A204.1 (cell line): ENCODE measurements around the gene CLEC19A.

Source experiments
- FAIRE-seq: peaks from 2 replicates; lab custom pipeline; 2012; peaks lifted over from hg19 to GRCh38; lab: Jason Lieb, UNC

The CLEC19A gene

DNA sequence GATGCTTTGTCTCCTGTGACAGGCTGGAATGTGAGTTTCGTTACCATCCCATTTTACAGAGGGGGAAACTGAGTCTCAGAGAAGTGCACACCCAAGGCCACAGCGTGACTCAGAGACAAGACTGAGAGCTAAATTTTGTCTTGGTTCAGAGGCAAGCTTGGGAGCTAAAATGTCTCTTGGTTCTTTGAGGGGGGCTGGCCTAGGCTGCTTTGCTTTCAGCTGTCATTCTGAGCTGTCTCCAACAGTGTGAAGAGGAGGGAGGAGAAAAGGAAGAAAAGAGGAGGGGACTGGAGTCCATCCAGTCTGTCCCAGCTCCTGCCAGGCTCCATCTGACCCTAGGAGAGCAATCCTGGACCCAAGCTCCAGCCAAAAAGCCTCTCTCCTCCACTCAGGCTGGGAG lies at the start of gene CLEC19A:
CLEC19A (plus strand) TSS at position 301 of the 400 bp plus-strand sequence. CDS start 121 bp downstream, outside the sequence.
- no peak for FAIRE-seq

DNA sequence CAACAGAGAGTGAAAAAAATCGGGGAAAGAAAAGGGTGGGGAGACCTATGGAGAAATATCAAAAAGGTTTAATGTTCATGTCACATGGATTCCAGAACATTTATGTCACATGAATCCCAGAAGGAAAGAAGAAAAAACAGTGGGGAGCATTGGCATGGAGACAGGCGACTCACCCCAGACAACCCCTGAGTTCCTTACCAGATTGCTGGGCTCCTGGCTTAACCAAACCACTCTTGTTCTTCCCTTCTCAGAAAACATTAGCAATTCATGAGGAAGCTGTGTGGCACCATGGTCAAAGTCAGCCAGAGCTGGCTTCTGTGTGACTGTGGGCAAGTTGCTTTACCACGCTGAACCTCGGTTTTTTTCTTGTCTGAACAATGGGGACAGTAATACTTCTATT lies 49.6 kb upstream of the CLEC19A start:
- no peak for FAIRE-seq

DNA sequence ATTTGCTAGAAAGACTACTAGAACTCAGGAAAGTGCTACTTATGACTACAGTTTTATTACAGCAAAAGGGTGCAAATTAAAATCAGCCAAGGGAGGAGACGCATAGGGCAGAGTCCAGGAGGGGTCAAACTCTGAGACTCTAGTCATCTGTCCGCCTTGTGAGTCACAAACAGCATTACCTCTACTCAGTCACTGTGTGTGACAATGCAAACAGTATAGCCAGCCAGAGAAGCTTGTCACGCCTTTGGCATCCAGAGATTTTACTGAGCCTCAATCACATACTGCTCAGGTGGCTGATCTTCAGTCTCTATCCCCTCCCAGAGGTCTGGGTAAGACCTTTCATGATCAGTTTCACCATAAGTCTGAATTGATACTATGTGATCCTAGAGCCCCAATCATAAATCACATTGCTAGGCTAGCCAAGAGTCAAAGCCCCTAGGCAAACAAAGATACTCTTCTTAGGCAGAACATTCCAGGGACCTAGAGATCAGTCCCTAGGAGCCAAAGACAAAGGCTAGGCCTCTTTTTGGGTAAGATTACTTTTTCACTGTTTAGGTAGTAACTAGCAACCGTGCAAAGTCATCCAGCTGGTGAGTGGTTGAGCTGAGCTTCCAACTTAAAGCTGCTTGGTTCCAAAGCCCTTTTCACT lies 48.8 kb upstream of the CLEC19A start:
- no peak for FAIRE-seq

DNA sequence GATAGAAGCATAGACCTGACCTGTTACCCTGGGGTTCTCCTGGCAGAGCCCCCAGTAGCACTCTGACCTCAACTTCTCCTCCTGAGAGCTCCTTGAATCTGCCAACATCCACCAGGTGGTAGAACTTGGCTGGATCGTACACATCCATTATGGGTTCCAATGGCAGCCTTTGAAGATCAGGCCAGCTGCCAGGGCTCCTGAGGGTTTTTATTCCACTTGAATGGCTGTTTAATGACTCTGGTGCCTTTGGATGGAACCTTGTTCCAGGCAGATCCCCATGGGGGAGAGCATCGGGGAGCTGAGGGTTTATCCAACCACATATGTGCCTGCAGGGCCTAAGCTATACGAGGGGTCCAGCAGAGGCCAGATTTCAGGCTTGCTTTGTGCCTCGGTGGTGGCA lies 47.1 kb upstream of the CLEC19A start:
- no peak for FAIRE-seq

DNA sequence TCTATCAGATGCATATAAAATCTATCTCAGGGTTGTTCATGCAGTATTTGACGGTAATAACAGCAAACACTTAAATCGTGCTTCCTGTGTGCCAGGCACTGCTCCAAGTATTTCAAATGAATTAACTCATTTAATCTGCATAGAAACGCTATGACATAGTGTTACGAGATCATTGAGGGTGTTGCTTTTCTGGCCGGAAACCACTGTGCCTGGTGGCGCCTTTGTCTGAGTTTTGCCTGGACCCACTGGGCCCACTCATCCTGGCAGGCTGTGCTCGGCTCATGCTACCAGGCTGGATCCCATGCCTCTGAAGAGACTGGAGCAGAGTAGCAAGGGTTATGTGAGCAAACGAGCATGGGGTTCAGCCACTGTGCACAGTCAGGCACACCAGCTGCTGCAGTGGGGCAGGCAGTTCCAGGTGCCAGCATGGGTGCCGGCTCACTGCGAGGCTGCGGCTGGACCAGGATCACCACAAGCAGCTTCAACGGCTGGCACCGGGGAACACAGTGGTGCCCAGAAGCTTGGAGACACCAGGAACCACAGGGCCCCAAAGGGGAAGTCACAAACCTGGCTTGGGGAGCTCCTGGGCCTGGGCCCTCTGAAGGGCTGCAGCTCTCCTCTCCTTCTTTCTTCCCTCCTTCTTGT lies 45.9 kb upstream of the CLEC19A start:
- FAIRE-seq, result no peak

DNA sequence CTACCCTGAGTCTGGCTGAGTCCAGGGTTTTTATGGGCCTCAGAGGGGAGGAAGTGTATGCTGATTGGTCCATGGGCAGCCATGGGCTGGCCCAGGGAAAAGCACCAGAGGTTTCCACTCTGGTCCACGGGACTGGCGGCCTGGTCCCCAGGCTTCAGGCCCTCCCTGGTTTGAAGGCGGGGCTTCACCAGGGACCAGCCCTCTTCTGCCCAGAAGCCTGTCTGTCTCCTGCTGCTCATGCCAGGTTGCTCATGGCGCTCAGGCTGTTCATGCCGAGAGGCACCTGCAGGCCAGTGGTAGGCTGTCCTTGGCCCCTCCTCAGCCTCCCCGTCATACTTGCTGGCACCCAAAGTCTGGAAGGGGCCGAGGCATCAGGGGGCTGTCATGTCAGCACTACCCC lies 45.0 kb upstream of the CLEC19A start:
- FAIRE-seq, result no peak

DNA sequence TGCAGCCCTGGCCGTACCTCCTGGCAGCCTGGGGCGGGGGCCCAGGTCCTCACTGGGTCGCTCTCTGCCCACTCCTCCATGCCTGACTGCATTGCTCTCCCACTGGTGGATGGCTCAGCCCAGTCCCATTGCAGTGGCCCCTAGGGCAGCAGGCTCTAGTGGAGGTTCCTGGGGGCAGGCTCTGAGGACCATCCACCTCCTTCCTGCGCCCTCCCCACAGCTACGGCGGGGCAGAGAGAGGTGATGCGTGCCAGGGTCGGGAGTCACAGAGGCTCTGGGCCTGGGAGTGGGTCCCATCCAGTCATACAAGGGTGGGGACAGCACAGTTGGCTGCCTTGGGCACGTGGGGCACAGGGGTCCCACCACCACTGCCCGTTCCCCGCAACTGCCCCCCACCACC lies 44.0 kb upstream of the CLEC19A start:
- no peak for FAIRE-seq

DNA sequence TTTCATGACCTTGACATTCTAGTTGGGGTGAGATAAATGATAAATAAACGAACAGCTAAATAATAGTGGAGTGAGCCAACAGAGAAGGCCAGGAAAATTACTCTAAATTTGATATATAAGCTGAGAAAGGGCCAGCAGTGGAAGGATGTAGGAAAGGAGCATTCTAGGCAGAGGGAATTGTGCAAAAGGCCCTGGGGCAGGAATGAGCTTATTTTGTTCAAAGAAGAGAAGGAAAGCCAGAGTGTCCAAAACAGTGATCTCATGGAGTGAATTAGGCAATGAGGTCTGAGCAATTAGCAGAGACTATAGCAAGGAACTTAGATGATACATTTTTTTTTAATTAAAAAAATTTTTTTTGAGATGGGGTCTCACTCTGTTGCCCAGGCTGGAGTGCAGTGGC lies 43.3 kb upstream of the CLEC19A start:
- no peak for FAIRE-seq

DNA sequence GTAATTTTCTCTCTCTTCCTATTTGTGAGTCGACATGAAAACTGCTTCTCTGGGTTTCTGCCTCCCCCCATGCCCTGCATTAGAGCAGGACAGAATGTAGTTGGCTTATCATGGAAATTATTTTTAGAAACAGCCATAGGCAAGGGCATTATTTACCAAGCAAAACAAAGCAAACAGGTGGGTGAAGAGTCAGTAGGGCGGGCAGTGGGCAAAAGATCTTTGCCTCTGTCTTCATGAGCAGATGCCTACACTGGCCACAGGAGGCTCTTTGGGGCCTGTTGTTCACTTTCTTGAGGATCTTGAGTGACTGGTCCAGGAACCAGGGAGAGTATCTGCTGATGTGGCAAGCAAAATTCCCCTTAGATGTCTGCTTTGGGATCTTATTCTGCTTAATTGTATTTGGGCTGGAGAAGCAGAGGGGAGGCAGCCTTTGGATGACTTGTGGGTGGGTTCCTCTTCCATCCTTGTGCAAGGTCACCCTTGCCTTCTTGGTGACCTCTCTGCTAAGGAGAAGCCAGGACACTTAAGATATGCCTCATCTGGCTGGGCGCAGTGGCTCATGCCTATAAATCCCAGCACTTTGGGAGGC lies 42.5 kb upstream of the CLEC19A start:
- FAIRE-seq, result no peak

DNA sequence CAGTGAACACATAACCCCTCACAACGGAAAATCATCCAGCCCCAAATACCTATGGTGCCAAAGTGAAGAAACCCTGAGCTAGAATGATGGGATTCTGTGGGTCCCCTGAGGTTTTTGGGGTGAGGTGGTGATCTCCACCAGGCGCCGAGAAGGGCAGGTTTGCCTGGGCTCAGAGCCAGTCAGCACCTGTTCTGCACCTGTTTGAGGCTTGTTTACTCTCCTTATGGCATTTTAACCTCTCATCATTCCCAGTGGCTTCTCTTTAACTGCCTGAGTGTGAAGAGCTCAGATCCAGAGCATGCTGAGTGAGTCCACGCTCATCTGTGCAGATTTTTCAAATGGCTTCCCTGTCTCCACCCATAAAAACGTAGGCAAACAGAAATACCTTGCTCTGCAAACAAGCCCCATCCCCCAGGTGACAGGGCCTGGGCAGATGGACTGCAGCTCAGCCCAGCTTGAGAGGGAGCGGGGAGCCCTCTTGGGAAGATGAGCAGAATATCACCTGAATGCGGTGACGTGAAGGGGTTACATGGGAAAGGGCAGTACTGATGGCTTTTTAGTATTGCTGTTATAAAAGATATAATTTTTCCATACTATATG lies 40.1 kb upstream of the CLEC19A start:
- FAIRE-seq, result no peak

DNA sequence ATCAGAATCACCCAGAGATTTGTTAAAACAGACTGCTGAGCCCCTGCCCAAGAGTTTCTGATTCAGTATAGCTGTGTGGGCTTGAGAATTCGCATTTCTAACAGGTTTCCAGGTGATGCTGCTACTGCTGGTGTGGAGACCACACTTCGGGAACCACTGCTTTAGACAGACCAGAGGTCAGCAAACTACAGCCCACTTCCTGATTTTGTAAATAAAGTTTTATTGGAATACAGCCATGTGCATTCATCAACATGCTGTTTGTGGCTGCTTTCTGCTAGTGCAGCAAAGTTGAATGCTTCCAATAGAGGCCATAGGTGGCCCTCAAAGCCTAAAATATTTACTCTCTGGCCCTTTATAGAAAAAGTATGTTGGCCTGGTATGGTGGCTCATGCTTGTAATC lies 32.6 kb upstream of the CLEC19A start:
- no peak for FAIRE-seq

DNA sequence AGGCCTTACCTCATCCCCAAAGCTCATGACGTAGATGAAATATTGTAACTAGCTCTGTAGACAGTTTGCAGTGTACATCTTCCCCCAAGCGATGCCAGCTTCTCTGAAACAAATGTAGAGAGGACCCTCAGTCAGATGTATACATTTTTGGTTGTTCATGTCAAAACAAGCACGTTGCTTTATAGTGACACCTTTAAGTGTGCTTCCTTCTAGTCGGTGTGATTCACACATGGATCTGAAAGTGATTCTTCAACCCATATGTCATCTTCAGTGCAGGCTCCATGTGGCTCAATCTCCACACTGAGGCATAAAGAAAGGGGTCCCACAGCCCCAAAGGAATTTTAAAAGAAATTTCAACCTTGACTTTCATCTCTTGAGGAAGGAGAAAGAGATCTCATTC lies 30.9 kb upstream of the CLEC19A start:
- no peak for FAIRE-seq

DNA sequence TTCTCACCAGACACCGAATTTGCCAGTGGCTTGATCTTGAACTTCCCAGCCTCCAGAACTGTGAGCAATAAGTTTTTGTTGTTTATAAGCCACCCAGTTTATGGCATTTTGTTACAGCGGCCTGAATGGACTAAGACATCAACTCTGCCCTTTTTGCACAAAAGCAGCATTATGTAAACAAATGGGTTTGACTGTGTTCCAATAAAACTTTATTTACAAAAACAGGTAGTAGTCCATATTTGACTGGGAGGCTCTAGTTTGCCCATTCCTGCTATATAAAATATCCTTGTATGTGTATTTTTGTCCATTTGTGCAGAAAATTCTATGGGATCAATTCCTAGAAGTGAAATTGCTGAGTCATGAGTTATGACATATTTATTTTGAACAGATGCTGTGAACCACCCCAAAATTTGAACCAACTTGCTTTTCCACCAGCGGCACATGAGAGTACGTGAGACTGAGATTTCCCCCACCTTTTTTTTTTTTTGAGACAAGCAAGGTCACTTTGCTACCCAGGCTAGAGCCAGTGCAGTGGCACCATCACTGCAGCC lies 21.3 kb upstream of the CLEC19A start:
- no peak for FAIRE-seq

DNA sequence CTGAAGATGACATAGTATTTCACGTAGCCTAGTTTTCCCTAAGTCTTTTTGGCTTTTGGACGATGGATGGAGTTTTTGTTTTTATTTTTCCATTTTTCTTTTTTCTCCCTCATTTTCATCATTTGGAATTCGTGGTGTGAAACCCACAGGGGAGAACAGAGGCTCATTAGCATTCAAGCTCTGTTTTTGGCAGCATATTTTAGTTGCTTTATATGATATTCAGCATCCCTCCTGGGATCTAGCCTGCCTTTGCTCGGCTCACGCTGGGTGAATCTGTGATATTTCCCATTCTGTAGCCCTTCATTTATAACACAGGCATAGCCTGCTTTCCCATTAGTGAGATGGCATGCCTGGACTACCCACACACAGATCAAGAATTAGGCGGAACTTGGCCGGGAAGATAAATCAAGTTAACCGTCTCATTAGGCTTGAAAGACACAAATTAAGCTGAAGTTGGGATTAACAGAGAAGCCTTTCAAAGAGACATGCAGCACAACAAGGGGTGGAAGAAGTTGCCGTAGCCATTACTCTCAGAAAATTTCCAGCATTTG lies 20.1 kb upstream of the CLEC19A start:
- FAIRE-seq, result no peak

DNA sequence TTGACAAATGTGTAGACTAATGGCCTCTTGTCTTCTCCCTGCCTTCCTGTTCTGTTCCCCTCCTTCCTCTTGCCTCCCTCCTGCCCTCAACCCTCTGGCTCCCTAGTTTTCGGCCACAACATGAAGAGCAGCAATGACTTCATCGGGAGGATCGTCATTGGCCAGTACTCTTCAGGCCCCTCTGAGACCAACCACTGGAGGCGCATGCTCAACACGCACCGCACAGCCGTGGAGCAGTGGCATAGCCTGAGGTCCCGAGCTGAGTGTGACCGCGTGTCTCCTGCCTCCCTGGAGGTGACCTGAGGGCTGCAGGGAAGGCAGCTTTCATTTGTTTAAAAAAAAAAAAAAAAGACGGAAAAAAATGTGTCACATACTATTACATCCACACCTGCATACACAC lies 18.8 kb upstream of the CLEC19A start:
- no peak for FAIRE-seq

DNA sequence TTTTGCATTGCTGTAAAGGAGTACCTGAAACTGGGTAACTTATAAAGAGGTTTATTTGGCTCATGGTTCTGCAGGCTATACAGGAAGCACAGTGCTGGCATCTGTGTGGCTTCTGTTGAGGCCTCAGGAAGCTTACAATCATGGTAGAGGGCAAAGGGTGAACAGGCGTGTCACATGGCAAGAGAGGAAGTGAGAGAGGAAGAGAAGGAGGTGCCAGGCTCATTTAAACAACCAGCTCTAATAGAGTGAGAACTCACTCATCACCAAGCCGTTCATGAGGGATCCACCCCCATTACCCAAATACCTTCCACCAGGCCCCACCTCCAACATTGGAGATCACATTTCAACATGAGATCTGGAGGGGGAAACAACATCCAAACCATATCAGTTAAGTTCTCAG lies 16.4 kb upstream of the CLEC19A start:
- FAIRE-seq, result no peak

DNA sequence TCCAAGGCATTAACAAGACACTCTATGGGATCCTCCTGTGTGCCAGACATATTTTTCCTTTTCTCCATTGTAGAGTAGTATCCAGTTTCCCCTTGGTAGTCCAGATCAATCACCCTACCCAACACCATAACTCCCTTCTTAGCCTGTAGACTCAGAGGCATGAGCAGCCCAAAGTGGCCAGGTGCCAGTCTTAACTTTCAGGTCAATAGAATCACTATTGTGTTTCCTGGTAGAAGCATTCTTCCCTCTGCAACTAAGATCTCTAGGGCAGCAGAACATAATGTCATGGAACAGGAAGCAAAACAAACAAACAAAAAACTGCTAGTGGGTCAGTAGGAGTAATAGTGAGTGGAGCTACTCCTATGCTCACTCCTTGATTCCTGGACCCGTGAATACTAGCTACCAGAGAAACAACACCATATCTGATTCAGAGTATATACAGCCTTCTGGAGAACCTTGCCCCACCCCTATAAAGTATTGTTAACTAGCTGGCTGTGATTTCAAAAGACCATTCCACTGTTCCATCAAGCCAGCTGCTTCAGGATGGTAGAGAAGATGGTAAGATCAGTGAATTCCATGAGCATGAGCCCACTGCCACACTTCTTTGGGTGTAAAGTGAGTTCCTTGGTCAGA lies 11.2 kb upstream of the CLEC19A start:
- FAIRE-seq, result no peak

DNA sequence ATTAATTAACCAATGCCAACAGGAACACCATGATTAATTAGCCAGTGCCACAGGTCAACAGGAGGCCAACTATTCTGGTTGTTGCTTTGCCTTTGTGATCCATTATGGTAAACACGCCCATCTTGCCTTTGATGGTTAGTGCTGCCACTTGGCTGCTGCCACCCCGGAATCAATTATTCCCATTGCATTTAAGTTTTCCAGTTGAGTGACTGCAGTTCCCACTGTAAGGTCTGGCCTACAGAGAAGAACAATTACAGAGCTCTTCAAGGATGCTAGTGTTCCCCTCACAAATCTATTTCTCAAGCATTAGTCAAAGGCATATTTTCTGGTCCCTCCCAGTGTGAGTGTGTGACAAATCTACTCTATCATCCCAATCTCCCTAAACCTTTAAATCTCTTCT lies 7.1 kb upstream of the CLEC19A start:
- no peak for FAIRE-seq

DNA sequence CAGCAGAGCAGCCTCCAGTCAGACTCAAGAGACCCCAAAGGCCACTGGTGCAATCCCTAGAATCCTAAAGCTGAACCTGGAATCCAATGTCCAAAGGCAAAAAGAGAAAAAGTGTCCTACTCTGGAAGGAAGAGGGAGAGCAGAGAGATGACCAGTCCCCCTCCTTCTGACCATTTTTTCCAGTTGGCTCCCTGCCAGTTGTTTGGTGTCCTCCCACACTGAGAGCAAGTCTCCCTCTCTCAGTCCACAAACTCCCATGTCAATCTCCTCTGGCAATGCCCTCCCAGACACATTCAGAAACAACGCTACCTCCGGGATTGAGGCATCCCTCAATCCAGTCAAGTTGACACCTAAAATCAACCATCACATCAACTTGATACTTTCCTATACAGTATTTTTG lies 4.3 kb upstream of the CLEC19A start:
- no peak for FAIRE-seq

DNA sequence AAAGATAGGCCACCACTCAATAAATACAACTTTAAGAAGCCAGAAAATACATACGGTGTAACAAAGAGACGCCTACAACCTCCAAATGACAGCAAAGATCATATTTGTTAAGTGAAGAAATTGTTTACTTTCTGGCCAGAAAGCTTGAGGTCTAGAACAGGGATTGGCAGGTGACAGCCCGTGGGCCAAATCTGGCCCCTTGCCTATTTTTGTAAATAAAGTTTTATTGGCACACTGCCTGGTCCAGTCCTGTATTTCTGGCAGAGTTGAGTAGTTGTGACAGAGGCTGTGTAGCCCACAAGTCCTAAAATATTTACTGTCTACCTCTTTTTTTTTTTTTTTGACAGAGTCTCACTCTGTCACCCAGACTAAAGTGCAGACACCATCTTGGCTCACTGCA lies 3.4 kb upstream of the CLEC19A start:
- no peak for FAIRE-seq

DNA sequence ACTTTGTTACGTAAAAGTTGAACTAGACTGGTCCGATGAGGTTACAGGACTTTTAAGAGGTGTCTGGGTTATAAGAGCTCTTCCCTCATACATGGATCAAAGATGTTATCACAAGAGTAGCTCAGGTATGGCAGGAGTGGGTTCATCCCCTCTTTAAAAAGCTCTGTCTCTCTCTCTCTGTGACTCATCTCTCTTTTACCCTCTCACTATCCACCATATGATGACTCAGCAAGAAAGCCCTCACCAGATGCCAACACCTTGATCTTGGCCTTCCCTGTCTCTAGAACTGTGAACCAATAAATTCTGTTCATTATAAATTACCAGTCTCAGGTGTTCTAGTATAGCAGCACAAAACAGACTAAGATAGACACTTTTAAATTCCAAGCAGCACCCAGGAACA lies 1.9 kb upstream of the CLEC19A start:
- no peak for FAIRE-seq

DNA sequence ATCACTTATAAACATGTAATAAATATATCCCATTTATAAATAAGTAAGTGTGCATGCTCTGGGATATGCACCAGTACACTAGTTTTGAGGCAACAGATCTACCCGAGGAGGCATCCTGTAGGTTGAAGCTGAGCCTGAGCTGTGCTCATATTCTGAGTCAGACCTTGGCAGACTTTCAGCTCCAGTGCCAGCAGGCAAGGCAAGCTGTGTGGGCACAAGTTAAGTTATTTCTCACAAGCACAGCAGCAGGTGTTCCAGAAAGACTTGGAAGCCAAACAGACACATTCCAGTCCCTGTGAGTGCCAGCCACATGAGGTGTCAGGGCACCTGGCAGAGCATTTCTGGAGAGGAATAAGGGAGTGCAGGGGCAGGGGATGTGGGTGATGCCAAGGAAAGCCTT lies 1.3 kb upstream of the CLEC19A start:
- FAIRE-seq, result no peak

DNA sequence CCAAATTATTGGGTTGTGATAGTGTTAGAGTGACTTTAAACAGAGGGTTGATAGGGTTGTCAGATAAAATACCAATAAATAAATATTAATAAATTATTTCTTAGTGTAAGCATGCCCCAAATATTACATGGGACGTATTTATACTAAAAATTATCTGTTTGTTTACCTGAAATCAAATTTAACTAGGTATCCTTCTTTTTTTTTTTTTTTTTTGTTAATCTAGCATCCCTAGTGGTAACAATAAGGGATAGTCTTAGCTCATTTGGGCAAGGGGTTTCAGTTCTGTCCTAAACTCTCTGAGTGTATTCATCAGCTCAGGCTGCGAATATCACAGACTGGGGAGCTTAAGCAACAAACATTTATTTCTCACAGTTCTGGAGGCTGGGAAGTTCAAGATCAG lies 1.3 kb downstream of the CLEC19A start:
- FAIRE-seq, result no peak
